Uterus (tissue), 2 donors: ENCODE results near the gene MEIS2.

Source experiments
- CTCF ChIP-seq, 4 experiments: fragments of 200-600 bp in 2 of 4; fragments of 450-650 bp in 2 of 4; sonication (generic) in 2 of 4; IDR thresholded peaks; one replicate each; pipeline ENCODE4 v1.5.1; 2016 to 2019; ENCODE audit warnings: antibody characterized with exemption in 4 of 4, mild to moderate bottlenecking in 2 of 4, moderate library complexity in 1 of 4
- POLR2A ChIP-seq, 2 donors: fragments of 450-650 bp; IDR thresholded peaks; one replicate each; pipeline ENCODE4 v1.6.1; 2016; ENCODE audit warnings: antibody characterized with exemption in 2 of 2, mild to moderate bottlenecking in 1 of 2, moderate library complexity in 1 of 2

- TF ChIP-seq CTCF (IDR thresholded peaks at IDR 0.05) (no peak), POLR2A (IDR thresholded peaks at IDR 0.05) (no peak)
These were observed 145.9 kb downstream of the MEIS2 start for GRCh38 chr15:36954486-36954885.
